Astrocyte (in vitro differentiated cells and primary cell): ENCODE measurements around the gene UBL4A.

Source experiments
- CTCF ChIP-seq: IDR thresholded peaks from 2 replicates; pipeline ENCODE4 v1.5.1; 2011; ENCODE audit warnings: low read depth, mild to moderate bottlenecking, inconsistent platforms, low read length, moderate library complexity; ENCODE audit not compliant: insufficient read depth
- EZH2 ChIP-seq: IDR thresholded peaks from 2 replicates; pipeline ENCODE4 v1.6.1; 2012; ENCODE audit warnings: mild to moderate bottlenecking, low read length, inconsistent platforms; ENCODE audit not compliant: insufficient read depth

GRCh38 chrX:154436374-154436982, 49.9 kb downstream of the UBL4A start:
- TF ChIP-seq CTCF (no peak), EZH2 (no peak)
